Activated T-cell treated with anti-CD3 and anti-CD28 coated beads, Interleukin-2, amount 50 U/mL, for 72 hours (primary cell): Measurements from ENCODE around the gene ARSB. TPM values are rescaled to one million over a fixed set of nuclear protein-coding genes. Genes with fewer than 3 reads are reported as not detected.

Source experiments
- ATAC-seq, 2 donors: fragments of 150-1000 bp; cut with Tn5 transposase; replicated peaks in 1 of 2; 2 replicates each; pipeline ENCODE4 v1.10.0; 2021; ENCODE audit warnings: moderate library complexity in 2 of 2, mild to moderate bottlenecking in 1 of 2
- DNase-seq, 2 donors: peaks; one replicate each; pipeline ENCODE4 v3.0.0; 2021 to 2022; ENCODE audit warnings: mixed read lengths in 1 of 2
- H3K27ac Mint-ChIP-seq: one replicate; pipeline ENCODE4 v1.8.0; 2022; ENCODE audit warnings: mild to moderate bottlenecking, moderate library complexity, mixed read lengths
- H3K27me3 Mint-ChIP-seq: one replicate; pipeline ENCODE4 v1.8.0; 2022; ENCODE audit warnings: low read depth, mixed read lengths
- H3K36me3 Mint-ChIP-seq, 2 donors: one replicate each; pipeline ENCODE4 v1.8.0; 2022; ENCODE audit warnings: mixed read lengths in 2 of 2, mild to moderate bottlenecking in 1 of 2; ENCODE audit not compliant: insufficient read depth in 2 of 2
- H3K4me1 Mint-ChIP-seq: one replicate; pipeline ENCODE4 v1.8.0; 2022; ENCODE audit warnings: low read depth, mixed read lengths
- H3K4me3 Mint-ChIP-seq, 2 donors: one replicate each; pipeline ENCODE4 v1.8.0; 2022; ENCODE audit warnings: mild to moderate bottlenecking in 2 of 2, mixed read lengths in 2 of 2, moderate library complexity in 2 of 2
- H3K9me3 Mint-ChIP-seq, 2 donors: one replicate each; pipeline ENCODE4 v1.8.0; 2022; ENCODE audit warnings: mixed read lengths in 2 of 2
- total RNA-seq, 2 donors: library from RNA; stranded (reverse); gene quantifications; one replicate each; pipeline ENCODE4 v1.2.3, GENCODE V29; 2022

The ARSB gene
- total RNA-seq, 2 donors from 2014 or later = 12.4 to 15.3 TPM

DNA sequence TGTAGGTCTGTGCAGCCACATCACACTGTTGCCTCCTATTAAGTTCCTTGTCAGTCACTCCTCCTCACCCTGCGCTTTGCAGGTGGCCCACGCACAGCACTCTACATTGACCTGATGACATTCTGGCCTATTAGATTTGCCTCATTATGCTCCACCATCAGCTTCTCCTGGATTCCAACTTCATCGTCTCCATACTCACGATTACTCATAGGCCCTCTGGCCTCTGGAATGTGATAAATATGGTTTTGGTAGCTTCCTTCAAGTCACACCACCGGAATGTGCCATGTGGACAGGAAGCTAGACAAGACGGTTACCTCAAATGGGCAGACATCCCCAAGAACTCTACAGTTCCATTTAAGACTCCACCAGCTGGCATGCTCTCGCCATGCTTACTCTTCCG, 178.6 kb downstream of the ARSB start:
- H3K36me3 Mint-ChIP-seq = peaks cover under 1 to 3% of the 10 kb centered on the region in 2 donors

DNA sequence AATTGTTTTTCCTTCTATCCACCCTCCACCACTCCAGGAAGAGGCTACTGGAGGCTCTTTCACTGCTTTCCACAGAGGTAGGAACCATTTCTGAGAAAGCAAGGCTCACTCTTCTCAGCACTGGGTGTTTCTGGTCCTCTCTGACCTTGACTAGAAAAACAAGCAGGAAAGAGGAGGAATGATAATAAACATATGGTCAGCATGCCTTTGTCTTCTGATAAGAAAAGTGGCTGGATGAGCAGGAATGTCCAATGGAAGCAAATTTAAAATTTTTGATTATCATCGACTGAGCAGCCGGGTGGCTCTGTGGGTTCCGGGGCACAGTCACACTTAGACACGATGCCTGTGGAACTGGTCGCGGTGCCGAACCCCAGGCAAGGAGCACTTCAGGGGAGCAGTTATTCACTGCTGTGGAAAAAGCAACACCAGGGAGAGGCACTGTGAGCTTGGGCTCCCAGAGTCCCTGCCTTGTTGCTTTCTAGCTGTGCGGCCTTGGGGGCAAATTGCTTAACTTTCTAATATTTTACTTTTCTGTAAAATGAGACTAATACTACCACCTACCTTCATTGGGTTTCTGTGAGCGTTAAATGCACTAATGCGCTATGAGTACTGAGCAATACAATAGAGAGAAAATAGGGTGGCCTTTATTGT, 179.5 kb downstream of the ARSB start:
- Mint-ChIP-seq H3K9me3 (peaks cover 4 to 6% of the 10 kb centered on the region in 2 donors), H3K4me1 (no peaks in the 10 kb centered on the region), H3K36me3 (peaks cover 6 to 8% of the 10 kb centered on the region in 2 donors), H3K4me3 (no peak overlapping the region), H3K27me3 (no peaks in the 10 kb centered on the region), H3K27ac (no peak overlapping the region)
- ATAC-seq = no peak
- DNase-seq = no peak

More for the DNA sequence above, 178.6 kb downstream of the ARSB start:
- H3K27ac Mint-ChIP-seq = no peak overlapping the region
- H3K27me3 Mint-ChIP-seq = no peaks in the 10 kb centered on the region
- peaks cover 0 to 3% of the 10 kb centered on the region in 2 donors for H3K9me3 Mint-ChIP-seq
- H3K4me1 Mint-ChIP-seq = no peaks in the 10 kb centered on the region
- DNase-seq (no peak), ATAC-seq (no peak)
- no peak overlapping the region for H3K4me3 Mint-ChIP-seq

DNA sequence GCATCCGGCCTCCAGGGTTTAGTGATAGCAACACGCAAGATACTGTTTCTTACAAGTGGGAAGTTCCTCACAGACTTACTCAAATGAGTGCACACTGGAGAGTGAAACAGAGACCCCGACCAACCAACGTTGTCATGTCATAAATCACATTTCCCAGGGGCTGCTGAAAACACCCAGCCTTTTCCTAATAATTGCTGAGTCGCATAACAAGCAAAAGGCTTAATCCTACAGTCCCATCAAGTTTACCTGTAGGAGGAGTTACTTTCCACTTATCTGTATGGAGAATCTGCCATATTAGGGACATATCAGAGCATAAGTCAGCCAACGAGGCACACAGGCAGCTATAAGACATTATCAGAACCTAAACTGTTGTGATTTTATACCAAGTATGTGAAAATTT, 180.1 kb downstream of the ARSB start:
- DNase-seq (no peak), ATAC-seq (no peak)
- peaks cover 6 to 9% of the 10 kb centered on the region in 2 donors for H3K36me3 Mint-ChIP-seq
- H3K27ac Mint-ChIP-seq = no peak overlapping the region
- no peaks in the 10 kb centered on the region for H3K27me3 Mint-ChIP-seq
- peaks cover 4 to 6% of the 10 kb centered on the region in 2 donors for H3K9me3 Mint-ChIP-seq
- no peak overlapping the region for H3K4me3 Mint-ChIP-seq
- no peaks in the 10 kb centered on the region for H3K4me1 Mint-ChIP-seq

DNA sequence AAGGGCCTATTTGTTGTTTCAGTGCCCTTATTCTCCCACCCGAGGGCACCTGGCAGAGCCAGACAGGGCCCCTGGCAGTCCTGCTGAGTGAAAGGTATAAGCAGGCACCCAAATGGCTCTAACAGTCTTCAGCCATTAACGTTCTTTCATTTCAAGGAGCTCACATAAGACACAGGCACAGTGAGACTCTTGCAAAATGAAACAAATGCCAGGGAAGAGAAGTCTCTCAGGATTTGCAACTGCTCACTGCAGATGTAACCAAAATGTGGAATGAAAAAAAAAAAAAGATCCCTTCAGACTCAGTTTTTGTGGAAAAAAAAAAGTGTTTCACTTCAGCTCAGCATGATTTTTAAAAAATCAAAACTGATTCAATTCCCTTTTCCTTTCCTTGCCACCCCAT, 181.2 kb downstream of the ARSB start:
- ATAC-seq = no peak
- no peaks in the 10 kb centered on the region for H3K4me1 Mint-ChIP-seq
- no peaks in the 10 kb centered on the region for H3K27me3 Mint-ChIP-seq
- H3K36me3 Mint-ChIP-seq = peaks cover 6 to 9% of the 10 kb centered on the region in 2 donors
- H3K27ac Mint-ChIP-seq = no peak overlapping the region
- no peak for DNase-seq
- no peak overlapping the region for H3K4me3 Mint-ChIP-seq
- peaks cover 4 to 6% of the 10 kb centered on the region in 2 donors for H3K9me3 Mint-ChIP-seq

DNA sequence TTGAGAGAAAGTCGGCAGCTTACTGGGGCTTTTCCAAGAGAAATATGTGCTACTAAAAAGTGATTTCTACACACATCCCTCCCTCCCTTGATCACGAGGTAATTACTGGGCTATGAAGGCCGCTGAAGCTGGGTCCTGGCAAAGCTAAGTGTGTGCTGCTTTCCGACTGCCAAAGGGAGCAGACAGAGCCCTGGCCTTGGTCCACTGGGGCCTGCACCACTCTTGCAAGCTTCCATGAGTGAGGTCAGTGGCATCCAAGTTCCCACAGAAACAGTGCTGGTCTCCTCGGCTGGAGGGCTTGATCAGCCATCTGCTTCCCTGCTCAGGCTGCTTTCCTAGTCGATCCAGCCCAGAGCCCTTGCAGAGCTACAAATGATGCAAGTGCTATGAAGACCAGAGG, 181.8 kb downstream of the ARSB start:
- Mint-ChIP-seq H3K9me3 (peaks cover 4 to 6% of the 10 kb centered on the region in 2 donors), H3K27me3 (no peaks in the 10 kb centered on the region), H3K36me3 (peaks cover 6 to 9% of the 10 kb centered on the region in 2 donors), H3K27ac (no peak overlapping the region), H3K4me3 (no peak overlapping the region), H3K4me1 (no peaks in the 10 kb centered on the region)
- no peak for DNase-seq
- ATAC-seq = no peak

DNA sequence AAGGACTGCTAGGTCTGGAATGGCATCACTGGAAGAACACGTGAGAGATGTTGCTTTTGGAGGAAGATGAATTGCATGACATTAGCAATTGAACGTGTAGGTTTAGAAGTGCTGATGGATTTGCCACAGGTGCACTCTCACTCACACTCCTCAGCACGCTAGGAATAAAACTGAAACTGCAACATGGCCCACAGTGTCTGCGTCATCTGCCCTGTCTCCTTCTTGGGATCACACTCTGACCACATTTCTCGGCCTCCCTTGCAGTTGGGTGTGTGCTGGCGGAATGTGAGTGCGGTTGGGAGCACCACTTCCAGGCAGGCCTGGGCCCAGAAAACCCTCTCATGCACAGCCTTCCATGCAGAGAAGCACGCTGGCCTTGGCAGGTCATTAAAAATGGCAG, 183.7 kb downstream of the ARSB start:
- peaks cover 4 to 6% of the 10 kb centered on the region in 2 donors for H3K9me3 Mint-ChIP-seq

DNA sequence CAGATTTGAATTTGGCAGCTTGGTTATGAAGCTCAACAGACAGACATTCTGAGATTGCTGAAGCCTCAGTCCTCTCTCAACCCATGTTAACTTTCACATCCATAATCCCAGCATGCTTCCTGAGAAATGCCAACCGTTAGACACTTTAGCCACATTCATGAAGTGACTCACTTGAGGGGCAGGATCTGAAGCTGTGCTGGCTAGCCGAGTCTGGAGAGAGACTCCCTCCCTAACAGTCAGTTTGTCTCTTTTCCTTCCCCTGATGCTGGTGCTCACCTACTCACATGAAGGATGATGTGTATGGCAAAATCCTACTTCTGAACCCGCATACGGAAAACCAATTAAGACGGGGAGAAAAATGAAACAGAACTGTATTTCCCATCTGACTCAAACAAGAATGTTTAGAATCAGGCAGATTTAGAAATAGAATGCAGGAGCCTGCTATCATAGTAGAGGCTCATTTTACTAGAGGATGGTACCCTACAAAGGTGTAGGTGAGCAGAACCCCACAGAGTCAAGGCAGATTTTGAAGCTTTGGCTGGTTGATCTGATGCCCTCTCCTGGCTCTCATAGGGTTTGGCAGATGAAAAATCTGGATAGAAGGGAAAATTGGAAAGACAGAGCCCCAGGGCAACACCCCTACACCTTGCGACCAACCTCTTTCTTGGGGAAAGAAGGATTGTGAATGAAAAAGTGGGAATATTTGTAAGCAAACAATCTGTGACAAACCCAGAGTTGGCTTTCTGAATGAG, 185.7 kb downstream of the ARSB start:
- Mint-ChIP-seq H3K27ac (no peak overlapping the region), H3K36me3 (peaks cover 6 to 9% of the 10 kb centered on the region in 2 donors), H3K4me1 (peaks cover 12% of the 10 kb centered on the region), H3K27me3 (no peaks in the 10 kb centered on the region), H3K9me3 (peaks cover 4 to 6% of the 10 kb centered on the region in 2 donors), H3K4me3 (no peak overlapping the region)
- no peak for DNase-seq
- no peak for ATAC-seq

More for the DNA sequence above, 183.7 kb downstream of the ARSB start:
- Mint-ChIP-seq H3K4me1 (peaks cover 2% of the 10 kb centered on the region), H3K27ac (no peak overlapping the region), H3K27me3 (no peaks in the 10 kb centered on the region), H3K4me3 (no peak overlapping the region), H3K36me3 (peaks cover 6 to 9% of the 10 kb centered on the region in 2 donors)
- no peak for DNase-seq
- no peak for ATAC-seq

DNA sequence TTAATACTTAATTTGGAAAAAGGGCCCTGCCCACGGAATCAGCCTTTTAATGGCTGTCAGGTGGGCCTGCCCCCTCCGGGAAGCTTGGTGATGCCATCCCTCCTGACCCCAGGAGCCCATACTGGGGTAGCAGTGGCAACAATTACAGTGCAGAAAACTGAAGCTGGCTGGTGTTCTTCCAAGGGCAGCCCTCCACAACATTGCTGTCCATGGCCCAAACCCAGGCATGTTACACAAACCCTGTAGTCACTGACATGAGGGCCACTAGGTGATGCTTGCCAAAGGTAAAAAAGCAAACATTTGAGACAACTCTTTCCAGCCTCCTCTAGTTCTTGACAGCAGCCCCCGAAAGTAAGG, 186.5 kb downstream of the ARSB start:
- no peak for ATAC-seq

DNA sequence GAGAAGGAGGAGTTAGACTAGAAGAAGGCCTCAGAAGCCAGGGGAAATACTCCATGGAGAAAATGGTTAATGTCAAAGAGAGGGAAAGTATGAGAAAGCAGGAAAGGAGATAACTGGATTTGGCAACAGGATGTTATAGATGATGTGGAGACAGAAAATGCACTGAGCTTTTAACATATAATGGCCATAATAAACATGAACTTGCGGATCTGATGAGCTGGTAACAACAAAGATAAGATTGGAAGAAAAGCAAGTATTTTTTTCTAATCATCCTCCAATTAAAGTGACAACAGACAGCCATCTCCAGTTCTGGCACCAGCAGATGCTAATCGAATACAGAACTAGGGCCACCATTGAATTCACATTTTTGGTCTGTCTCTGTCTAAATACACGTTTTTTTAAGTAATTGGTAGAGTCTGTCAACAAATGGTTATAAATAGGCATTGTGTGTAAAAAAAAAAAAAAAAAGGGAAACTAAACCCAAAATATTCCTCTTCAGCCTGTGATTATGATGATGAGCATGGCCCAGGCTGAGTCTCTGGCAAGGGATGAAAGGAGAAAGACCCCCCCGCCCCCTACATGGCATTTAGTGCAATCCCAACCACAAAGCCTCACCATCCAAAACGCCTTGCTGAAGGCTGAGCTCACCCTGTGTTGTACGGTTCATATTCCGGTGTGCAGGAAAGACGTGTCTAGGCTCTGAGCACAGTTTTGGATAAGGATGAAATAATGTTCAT, 187.0 kb downstream of the ARSB start:
- Mint-ChIP-seq H3K27ac (no peak overlapping the region), H3K27me3 (no peaks in the 10 kb centered on the region), H3K9me3 (peaks cover 4 to 6% of the 10 kb centered on the region in 2 donors), H3K4me3 (no peak overlapping the region), H3K4me1 (peaks cover 12% of the 10 kb centered on the region), H3K36me3 (peaks cover 6 to 9% of the 10 kb centered on the region in 2 donors)
- DNase-seq = no peak
- ATAC-seq = no peak

More for the DNA sequence above, 186.5 kb downstream of the ARSB start:
- peaks cover 6 to 9% of the 10 kb centered on the region in 2 donors for H3K36me3 Mint-ChIP-seq
- H3K27me3 Mint-ChIP-seq = no peaks in the 10 kb centered on the region
- peaks cover 4 to 6% of the 10 kb centered on the region in 2 donors for H3K9me3 Mint-ChIP-seq
- DNase-seq = no peak
- peaks cover 12% of the 10 kb centered on the region for H3K4me1 Mint-ChIP-seq
- H3K4me3 Mint-ChIP-seq = no peak overlapping the region
- H3K27ac Mint-ChIP-seq = no peak overlapping the region

DNA sequence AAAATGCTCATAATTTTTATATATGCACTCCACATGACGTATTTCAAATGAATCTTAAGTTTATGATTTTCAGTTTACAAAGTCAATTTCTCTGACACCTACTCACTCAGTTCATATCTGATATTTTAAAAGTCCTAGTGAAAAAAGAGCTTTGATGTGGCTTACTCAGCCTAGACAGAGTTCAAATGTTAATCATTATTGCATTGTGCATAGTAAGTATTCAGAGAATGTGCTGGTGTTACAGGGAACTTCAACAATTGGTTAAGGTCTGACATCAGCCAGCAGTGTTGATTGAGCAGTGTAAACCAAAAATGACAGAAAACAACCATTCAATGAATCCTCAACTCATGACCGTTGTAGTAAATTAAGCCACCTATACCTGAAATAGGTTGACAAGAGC, 189.4 kb downstream of the ARSB start:
- peak; percentile 84 to 96 for ATAC-seq
- no peaks in the 10 kb centered on the region for H3K9me3 Mint-ChIP-seq

DNA sequence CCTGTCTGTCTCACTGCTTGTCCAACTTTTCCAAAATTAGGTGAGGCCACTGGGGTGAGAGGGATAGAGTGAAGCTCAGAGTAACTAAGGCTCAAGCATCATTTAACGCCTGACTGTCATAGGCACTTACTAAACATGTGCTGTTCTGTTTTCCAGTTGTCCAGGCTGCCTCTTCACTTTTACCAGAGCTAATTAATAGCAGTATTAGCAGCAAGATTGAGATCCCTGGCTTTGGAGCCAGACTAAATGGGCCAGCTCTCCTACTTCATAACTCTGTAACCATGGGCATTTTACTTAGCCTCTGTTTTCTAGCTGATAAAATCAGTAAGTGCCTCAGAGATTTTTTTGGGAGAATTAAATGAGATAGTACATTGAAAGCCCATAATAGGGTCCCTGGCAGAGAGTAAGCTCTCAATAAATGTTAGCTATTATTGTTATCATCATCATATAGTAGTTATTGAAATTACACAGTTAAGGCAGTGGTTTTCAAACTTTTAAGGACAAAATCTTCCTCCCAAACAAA, 190.4 kb downstream of the ARSB start:
- H3K27me3 Mint-ChIP-seq = no peaks in the 10 kb centered on the region
- H3K4me1 Mint-ChIP-seq = peaks cover 12% of the 10 kb centered on the region
- H3K36me3 Mint-ChIP-seq = no peaks in the 10 kb centered on the region
- DNase-seq (no peak), ATAC-seq (no peak)
- H3K9me3 Mint-ChIP-seq = no peaks in the 10 kb centered on the region
- H3K4me3 Mint-ChIP-seq = no peak overlapping the region
- no peak overlapping the region for H3K27ac Mint-ChIP-seq

More for the DNA sequence above, 189.4 kb downstream of the ARSB start:
- peaks cover 0 to 3% of the 10 kb centered on the region in 2 donors for H3K36me3 Mint-ChIP-seq
- no peak for DNase-seq
- peaks cover 12% of the 10 kb centered on the region for H3K4me1 Mint-ChIP-seq
- H3K27me3 Mint-ChIP-seq = no peaks in the 10 kb centered on the region
- no peak overlapping the region for H3K4me3 Mint-ChIP-seq
- no peak overlapping the region for H3K27ac Mint-ChIP-seq

DNA sequence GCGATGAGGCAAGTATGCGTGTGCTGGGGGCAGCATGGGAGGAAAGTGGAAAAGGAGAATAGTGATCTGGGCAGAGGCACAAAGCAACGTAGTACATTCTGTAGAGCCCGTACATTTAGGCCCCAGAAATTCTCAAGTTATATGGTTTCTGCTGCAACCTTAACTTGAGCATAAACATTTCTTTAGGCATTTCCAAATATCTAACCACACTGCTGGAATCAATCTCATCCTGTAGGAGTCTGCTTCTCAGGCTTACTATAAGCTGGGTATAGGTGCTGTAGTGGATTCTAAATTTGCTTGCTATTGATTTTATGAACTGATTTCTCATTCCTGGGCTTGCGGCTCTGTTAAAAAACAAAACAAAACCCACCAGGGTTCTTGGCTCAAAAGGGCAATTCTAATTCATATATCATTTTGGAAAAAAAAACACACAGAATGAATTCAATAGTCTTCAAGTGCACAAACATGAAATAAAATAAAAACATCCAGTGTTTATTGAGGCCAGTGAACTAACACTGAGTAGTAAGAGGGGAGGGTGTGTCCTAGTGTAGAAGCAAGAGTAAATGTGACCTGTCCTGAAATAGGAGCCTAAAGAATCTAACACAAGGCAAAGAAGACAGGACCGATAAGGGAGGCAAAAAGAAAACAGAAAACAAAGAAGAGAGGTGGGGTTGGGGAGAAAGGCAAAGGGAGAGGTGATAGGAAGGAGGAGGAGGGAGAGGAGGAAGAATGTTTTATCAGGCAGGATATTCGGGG, 191.0 kb downstream of the ARSB start:
- DNase-seq (no peak), ATAC-seq (no peak)
- H3K27ac Mint-ChIP-seq = no peak overlapping the region
- no peaks in the 10 kb centered on the region for H3K36me3 Mint-ChIP-seq
- H3K4me3 Mint-ChIP-seq = no peak overlapping the region
- H3K9me3 Mint-ChIP-seq = no peaks in the 10 kb centered on the region
- peaks cover 12% of the 10 kb centered on the region for H3K4me1 Mint-ChIP-seq
- H3K27me3 Mint-ChIP-seq = no peaks in the 10 kb centered on the region
